ENCODE data around the gene CEP85. TPM values are rescaled to one million over a fixed set of nuclear protein-coding genes. Genes with fewer than 3 reads are reported as not detected.
"Not testable (repeated sequence)": the region's sequence is repeated elsewhere in the genome, so short reads cannot be mapped to it uniquely, and the experiment has no call there.

CEP85 gene
- total RNA-seq, 2 experiments from 2014 or later = 32.8 to 33.7 TPM

GRCh38 chr1:26307363-26307781 lies 73.4 kb downstream of the CEP85 start:
- Mint-ChIP-seq H3K4me3 (peak overlapping the region; percentile 86), H3K9me3 (no peaks in the 10 kb centered on the region), H3K36me3 (ENCODE audit: low read depth) (no peaks in the 10 kb centered on the region), H3K27ac (peak overlapping the region; percentile 93), H3K27me3 (no peaks in the 10 kb centered on the region), H3K4me1 (ENCODE audit: low read depth) (peaks cover 22% of the 10 kb centered on the region)
- ATAC-seq = peak; percentile 4
- intact Hi-C loops (cut with micrococcal nuclease) = no loop called here
- peak; percentile 21 for DNase-seq
- POLR2A ChIA-PET = interaction anchor here (0.8 to 8.1 kb wide), 10 partner anchors 9 to 73 kb away, joined by 3 to 77 read pairs (median 4); partner anchors contain the start of genes CD52 and CEP85
- CTCF ChIA-PET = interaction anchor here (0.8 to 3.9 kb wide), 10 partner anchors 8 to 84 kb away, joined by 3 to 46 read pairs (median 4); partner anchors contain the start of genes CD52 and SH3BGRL3
- TF ChIP-seq, protein P1, sequence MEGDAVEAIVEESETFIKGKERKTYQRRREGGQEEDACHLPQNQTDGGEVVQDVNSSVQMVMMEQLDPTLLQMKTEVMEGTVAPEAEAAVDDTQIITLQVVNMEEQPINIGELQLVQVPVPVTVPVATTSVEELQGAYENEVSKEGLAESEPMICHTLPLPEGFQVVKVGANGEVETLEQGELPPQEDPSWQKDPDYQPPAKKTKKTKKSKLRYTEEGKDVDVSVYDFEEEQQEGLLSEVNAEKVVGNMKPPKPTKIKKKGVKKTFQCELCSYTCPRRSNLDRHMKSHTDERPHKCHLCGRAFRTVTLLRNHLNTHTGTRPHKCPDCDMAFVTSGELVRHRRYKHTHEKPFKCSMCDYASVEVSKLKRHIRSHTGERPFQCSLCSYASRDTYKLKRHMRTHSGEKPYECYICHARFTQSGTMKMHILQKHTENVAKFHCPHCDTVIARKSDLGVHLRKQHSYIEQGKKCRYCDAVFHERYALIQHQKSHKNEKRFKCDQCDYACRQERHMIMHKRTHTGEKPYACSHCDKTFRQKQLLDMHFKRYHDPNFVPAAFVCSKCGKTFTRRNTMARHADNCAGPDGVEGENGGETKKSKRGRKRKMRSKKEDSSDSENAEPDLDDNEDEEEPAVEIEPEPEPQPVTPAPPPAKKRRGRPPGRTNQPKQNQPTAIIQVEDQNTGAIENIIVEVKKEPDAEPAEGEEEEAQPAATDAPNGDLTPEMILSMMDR (IDR thresholded peaks at IDR 0.05) = no peak

- Mint-ChIP-seq H3K4me1 (ENCODE audit: low read depth) (peaks cover 22% of the 10 kb centered on the region), H3K27ac (peak overlapping the region; percentile 93), H3K4me3 (peak overlapping the region; percentile 86)
- ATAC-seq; intact Hi-C loops (cut with micrococcal nuclease); H3K36me3 Mint-ChIP-seq (ENCODE audit: low read depth); H3K9me3 Mint-ChIP-seq; H3K27me3 Mint-ChIP-seq: not testable (repeated sequence)
- ChIA-PET CTCF (interaction anchor here (0.8 to 3.9 kb wide), 10 partner anchors 9 to 109 kb away, joined by 3 to 46 read pairs (median 5); partner anchors contain the start of genes CD52, CEP85 and SH3BGRL3), POLR2A (interaction anchor here (0.8 to 8.1 kb wide), 10 partner anchors 9 to 74 kb away, joined by 3 to 77 read pairs (median 4); partner anchors contain the start of genes CD52 and CEP85)
- DNase-seq = peak; percentile 48
Measured at GRCh38 chr1:26307966-26308899, 74.2 kb downstream of the CEP85 start.

DNA sequence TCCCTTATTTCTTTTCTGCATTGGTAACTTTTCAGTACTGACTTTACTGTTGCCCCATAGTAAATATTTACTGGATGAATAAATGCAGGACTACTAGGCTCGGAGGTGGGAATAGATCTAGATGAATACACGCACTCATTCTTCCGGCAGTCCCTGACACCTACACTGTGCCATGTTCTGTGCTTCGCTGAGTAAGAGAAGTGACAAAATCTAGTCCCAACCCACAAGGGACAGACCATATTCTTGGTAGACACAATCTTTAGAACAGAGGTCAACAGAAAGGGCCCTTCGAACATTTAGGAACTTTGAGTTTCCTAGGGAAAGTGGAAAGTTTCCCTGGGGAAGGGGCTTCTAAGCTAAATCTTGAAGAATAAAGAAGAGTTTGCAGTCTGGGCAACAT lies 80.5 kb downstream of the CEP85 start:
- DNase-seq = no peak
- H3K4me1 Mint-ChIP-seq (ENCODE audit: low read depth) = peaks cover 35% of the 10 kb centered on the region
- H3K27ac Mint-ChIP-seq = no peak overlapping the region
- CTCF ChIA-PET = interaction anchor here (1.0 to 15.0 kb wide), 8 partner anchors 26 to 169 kb away, joined by 3 to 282 read pairs (median 6); partner anchors contain the start of genes CEP85 and SH3BGRL3
- peaks cover 14% of the 10 kb centered on the region for H3K36me3 Mint-ChIP-seq (ENCODE audit: low read depth)
- no peaks in the 10 kb centered on the region for H3K9me3 Mint-ChIP-seq
- ATAC-seq = no peak
- intact Hi-C loops (cut with micrococcal nuclease) = no loop called here
- POLR2A ChIA-PET = interaction anchor here (1.0 to 11.3 kb wide), 5 partner anchors 8 to 157 kb away, joined by 3 to 284 read pairs (median 6); partner anchors contain the start of genes SH3BGRL3 and UBXN11
- TF ChIP-seq, protein P1 (IDR thresholded peaks at IDR 0.05) = no peak
- no peaks in the 10 kb centered on the region for H3K27me3 Mint-ChIP-seq
- no peak overlapping the region for H3K4me3 Mint-ChIP-seq

- CTCF ChIA-PET = interaction anchor here (0.9 to 15.0 kb wide), 4 partner anchors 9 to 38 kb away, joined by 3 to 282 read pairs (median 120); partner anchors contain the start of genes SH3BGRL3 and UBXN11
- DNase-seq (no peak), ATAC-seq (no peak)
- no peaks in the 10 kb centered on the region for H3K9me3 Mint-ChIP-seq
- intact Hi-C loops (cut with micrococcal nuclease) = loop anchor here (5.0 kb wide), 1 partner anchor 56 kb away; the partner anchor contains the start of gene ZNF683
- peak overlapping the region; percentile 74 for H3K27ac Mint-ChIP-seq
- H3K36me3 Mint-ChIP-seq (ENCODE audit: low read depth) = peaks cover 23% of the 10 kb centered on the region
- TF ChIP-seq, protein P1 (IDR thresholded peaks at IDR 0.05) = no peak
- H3K27me3 Mint-ChIP-seq = no peaks in the 10 kb centered on the region
- H3K4me3 Mint-ChIP-seq = no peak overlapping the region
- peaks cover 48% of the 10 kb centered on the region for H3K4me1 Mint-ChIP-seq (ENCODE audit: low read depth)
- POLR2A ChIA-PET = interaction anchor here (1.5 to 11.3 kb wide), 3 partner anchors 9 to 33 kb away, joined by 6 to 284 read pairs (median 52); partner anchors contain the start of genes SH3BGRL3 and UBXN11
Measured at GRCh38 chr1:26315874-26316850, 82.2 kb downstream of the CEP85 start.

Data from activated CD8-positive, alpha-beta T cell treated with anti-CD3 and anti-CD28 coated beads for 36 hours (primary cell).